Type B pancreatic cell (in vitro differentiated cells): ENCODE measurements around the gene BAAT. TPM values are rescaled to one million over a fixed set of nuclear protein-coding genes. Genes with fewer than 3 reads are reported as not detected.

ENCODE experiments used
- DNase-seq: peaks from one replicate; pipeline ENCODE4 v3.0.0; 2021; ENCODE audit warnings: mixed read lengths; ENCODE audit not compliant: unreplicated experiment; ENCODE audit errors: extremely low spot score
- H3K27ac Mint-ChIP-seq: 2 replicates; pipeline ENCODE4 v1.8.0; 2021; ENCODE audit warnings: mild to moderate bottlenecking, mixed read lengths
- H3K27me3 Mint-ChIP-seq: 2 replicates; pipeline ENCODE4 v1.8.0; 2021; ENCODE audit warnings: mixed read lengths
- H3K36me3 Mint-ChIP-seq: 2 replicates; pipeline ENCODE4 v1.8.0; 2021; ENCODE audit warnings: mixed read lengths
- H3K4me1 Mint-ChIP-seq: one replicate; pipeline ENCODE4 v1.8.0; 2021; ENCODE audit warnings: mixed read lengths; ENCODE audit not compliant: unreplicated experiment
- H3K4me3 Mint-ChIP-seq: 2 replicates; pipeline ENCODE4 v1.8.0; 2021; ENCODE audit warnings: mild to moderate bottlenecking, mixed read lengths
- H3K9me3 Mint-ChIP-seq: 2 replicates; pipeline ENCODE4 v1.8.0; 2021; ENCODE audit warnings: mixed read lengths
- CTCF ChIP-seq: fragments of 200-600 bp; sonication (generic); conservative IDR thresholded peaks from 2 replicates; pipeline ENCODE4 v1.5.0; 2021; ENCODE audit warnings: antibody characterized with exemption, mild to moderate bottlenecking
- total RNA-seq: library from RNA; stranded (reverse); gene quantifications from 2 replicates; pipeline ENCODE4 v1.2.1, GENCODE V29; 2021; ENCODE audit warnings: low replicate concordance

Gene BAAT
- total RNA-seq, 1 donor from 2014 or later, result 0.53 TPM

DNA sequence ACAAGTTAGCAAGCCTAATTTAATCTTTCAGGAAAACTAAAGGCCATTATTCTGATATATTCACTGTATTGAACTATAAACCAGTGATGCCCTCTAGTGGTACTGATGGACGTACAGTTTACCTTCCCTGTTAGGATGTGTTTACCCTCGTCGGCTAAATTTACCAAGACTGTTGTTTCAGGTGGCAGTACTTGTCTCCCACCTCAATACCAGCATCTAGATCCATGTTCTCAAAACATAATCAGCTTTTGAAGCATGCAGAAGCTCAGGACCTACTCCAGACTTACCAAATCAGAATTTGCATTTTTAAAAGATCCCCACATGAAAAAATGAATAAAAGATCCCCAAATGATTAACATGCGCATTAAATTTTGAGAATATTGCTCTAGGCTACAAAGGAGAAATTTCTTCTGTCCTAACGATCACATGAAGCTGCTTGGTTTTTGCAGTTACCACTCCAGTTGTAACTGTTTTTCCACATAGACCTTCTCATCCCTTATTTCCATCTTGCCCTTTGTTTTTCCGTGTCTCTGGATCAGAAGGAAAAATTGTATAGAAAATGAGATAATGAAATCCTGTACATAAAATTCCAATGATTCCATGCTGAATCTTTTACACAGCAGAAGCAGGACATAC is 3.2 kb upstream of the BAAT start:
- no peak for DNase-seq
- Mint-ChIP-seq H3K4me1 (no peaks in the 10 kb centered on the region), H3K27ac (no peak overlapping the region), H3K9me3 (no peaks in the 10 kb centered on the region), H3K27me3 (no peaks in the 10 kb centered on the region), H3K36me3 (peaks cover 60% of the 10 kb centered on the region), H3K4me3 (no peak overlapping the region)
- TF ChIP-seq CTCF, result peak; percentile 70

GRCh38 chr9:101383361-101383760 is 1.4 kb downstream of the BAAT start:
- no peak overlapping the region for H3K27ac Mint-ChIP-seq
- H3K27me3 Mint-ChIP-seq, result no peaks in the 10 kb centered on the region
- no peak overlapping the region for H3K4me3 Mint-ChIP-seq
- H3K9me3 Mint-ChIP-seq, result no peaks in the 10 kb centered on the region
- H3K36me3 Mint-ChIP-seq, result peaks cover 25% of the 10 kb centered on the region
- TF ChIP-seq CTCF, result no peak
- no peak for DNase-seq
- no peaks in the 10 kb centered on the region for H3K4me1 Mint-ChIP-seq

DNA sequence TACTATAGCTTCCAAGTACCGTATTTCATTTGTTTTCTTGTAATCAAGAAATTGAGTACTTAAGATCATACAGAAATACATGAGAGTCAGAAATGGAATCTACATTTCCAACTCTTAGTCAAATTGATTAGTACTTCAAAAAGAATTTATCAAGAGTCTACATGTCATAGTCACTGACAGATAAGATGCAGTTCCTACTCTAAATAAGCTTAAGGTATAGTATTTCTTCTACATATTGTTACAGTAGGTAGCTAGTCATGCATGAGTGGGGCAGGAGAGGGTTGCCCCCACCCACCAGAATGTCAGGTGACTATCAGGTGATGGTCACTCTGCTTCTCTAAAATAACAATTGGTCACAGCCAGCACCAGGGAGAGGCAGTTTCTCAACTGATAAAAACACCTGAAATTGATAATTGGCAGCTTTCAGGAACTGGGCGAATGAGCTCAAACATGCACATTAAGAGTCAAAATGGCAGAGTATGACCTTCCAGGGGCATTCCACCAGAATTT is 2.9 kb downstream of the BAAT start:
- no peaks in the 10 kb centered on the region for H3K27me3 Mint-ChIP-seq
- DNase-seq, result no peak
- H3K4me3 Mint-ChIP-seq, result no peak overlapping the region
- H3K36me3 Mint-ChIP-seq, result peaks cover 22% of the 10 kb centered on the region
- TF ChIP-seq CTCF, result no peak
- H3K27ac Mint-ChIP-seq, result no peak overlapping the region
- no peaks in the 10 kb centered on the region for H3K9me3 Mint-ChIP-seq
- no peaks in the 10 kb centered on the region for H3K4me1 Mint-ChIP-seq

DNA sequence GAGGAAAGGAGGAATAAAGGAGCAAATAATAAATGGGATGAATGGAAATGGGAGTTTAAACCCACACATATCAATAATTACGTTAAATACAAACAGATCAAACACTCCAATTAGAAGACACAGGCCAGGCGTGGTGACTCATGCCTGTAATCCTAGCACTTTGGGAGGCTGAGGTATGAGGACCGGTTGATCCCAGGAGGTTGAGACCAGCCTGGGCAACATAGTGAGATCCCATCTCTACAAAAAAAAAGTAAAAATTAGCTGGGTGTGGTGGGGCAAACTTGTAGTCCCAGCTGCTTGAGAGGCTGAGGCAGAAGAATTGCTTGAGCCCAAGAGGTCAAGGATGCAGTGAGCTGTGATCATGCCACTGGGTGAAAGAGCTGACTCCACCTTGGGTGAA is 3.7 kb downstream of the BAAT start:
- peaks cover 5% of the 10 kb centered on the region for H3K4me1 Mint-ChIP-seq
- no peaks in the 10 kb centered on the region for H3K9me3 Mint-ChIP-seq
- DNase-seq, result no peak
- no peaks in the 10 kb centered on the region for H3K27me3 Mint-ChIP-seq
- no peak overlapping the region for H3K4me3 Mint-ChIP-seq
- H3K27ac Mint-ChIP-seq, result no peak overlapping the region
- no peak for TF ChIP-seq CTCF
- peaks cover 20% of the 10 kb centered on the region for H3K36me3 Mint-ChIP-seq

DNA sequence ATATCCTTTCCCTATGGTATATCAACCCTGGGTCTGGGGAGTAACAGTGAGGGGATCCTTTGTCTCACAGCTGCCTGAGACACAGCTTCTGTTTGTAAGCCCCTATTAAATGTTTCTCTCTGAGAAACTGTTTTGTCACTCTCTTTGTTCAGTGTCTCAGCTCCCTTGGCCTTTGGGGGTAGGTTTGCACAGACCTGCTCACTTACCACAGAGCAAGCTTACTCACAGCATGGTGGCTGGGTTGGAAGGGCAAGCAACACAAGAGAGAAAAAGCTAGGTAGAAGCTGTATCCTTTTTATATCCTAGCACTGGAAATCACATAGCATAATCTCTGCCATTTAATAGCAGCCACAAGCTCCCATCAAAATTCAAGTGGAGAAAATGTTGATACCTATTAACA is 4.5 kb downstream of the BAAT start:
- Mint-ChIP-seq H3K4me3 (no peak overlapping the region), H3K27me3 (no peaks in the 10 kb centered on the region), H3K9me3 (no peaks in the 10 kb centered on the region), H3K4me1 (peaks cover 8% of the 10 kb centered on the region), H3K27ac (no peak overlapping the region), H3K36me3 (peaks cover 12% of the 10 kb centered on the region)
- DNase-seq, result no peak
- no peak for TF ChIP-seq CTCF
